A673 (cell line): ENCODE measurements around the gene C4A. TPM values are rescaled to one million over a fixed set of nuclear protein-coding genes. Genes with fewer than 3 reads are reported as not detected.
"Not testable (repeated sequence)": the region's sequence is repeated elsewhere in the genome, so short reads cannot be mapped to it uniquely, and the experiment has no call there.

Experiments used
- BruUV-seq: library from RNA; stranded (reverse); fragments of 400-500 nt; replicated peaks from 2 replicates; lab custom pipeline; 2021; lab: Mats Ljungman, UMichigan
- CTCF ChIA-PET: fragments of 300-600 bp; sonication (Branson Sonifier 250); formaldehyde crosslinking; loops from one replicate; lab custom pipeline; 2022; ENCODE audit warnings: antibody characterized with exemption; lab: Charles Lee
- POLR2A ChIA-PET: fragments of 300-600 bp; sonication (Branson Sonifier 250); formaldehyde crosslinking; loops from one replicate; lab custom pipeline; 2022; ENCODE audit warnings: antibody characterized with exemption; ENCODE audit not compliant: low non-redundant PET; lab: Charles Lee
- DNase-seq: peaks from one replicate; pipeline ENCODE4 v3.0.0-alpha.2; 2015; ENCODE audit warnings: low spot score
- H3K27ac ChIP-seq: fragments of 200-600 bp; sonication (generic); 2 replicates; pipeline ENCODE4 v1.5.1; 2016; ENCODE audit warnings: mixed run types, low read depth, mild to moderate bottlenecking, mixed read lengths, antibody characterized with exemption, low read length; ENCODE audit not compliant: poor library complexity, severe bottlenecking
- H3K27me3 ChIP-seq: fragments of 200-600 bp; sonication (generic); replicated peaks from 2 replicates; pipeline ENCODE4 v1.6.1; 2017; ENCODE audit warnings: mixed run types, low read depth, mild to moderate bottlenecking, mixed read lengths, antibody characterized with exemption, low read length; ENCODE audit not compliant: insufficient read depth, poor library complexity
- H3K36me3 ChIP-seq: fragments of 200-600 bp; sonication (generic); 2 replicates; pipeline ENCODE4 v1.6.1; 2016; ENCODE audit warnings: mixed run types, mild to moderate bottlenecking, mixed read lengths, antibody characterized with exemption, low read length; ENCODE audit not compliant: insufficient read depth, poor library complexity, severe bottlenecking
- H3K4me1 ChIP-seq: fragments of 200-600 bp; sonication (generic); 2 replicates; pipeline ENCODE4 v1.6.1; 2017; ENCODE audit warnings: mixed run types, mild to moderate bottlenecking, mixed read lengths, antibody characterized with exemption, low read length; ENCODE audit not compliant: insufficient read depth, poor library complexity, severe bottlenecking
- H3K4me3 ChIP-seq: fragments of 200-600 bp; sonication (generic); 2 replicates; pipeline ENCODE4 v1.5.1; 2016; ENCODE audit warnings: low read depth, mixed run types, mild to moderate bottlenecking, mixed read lengths, low read length; ENCODE audit not compliant: poor library complexity, severe bottlenecking
- H3K9me3 ChIP-seq: fragments of 200-600 bp; sonication (generic); 2 replicates; pipeline ENCODE4 v1.6.1; 2016; ENCODE audit warnings: mixed run types, low read depth, mild to moderate bottlenecking, mixed read lengths, antibody characterized with exemption, low read length; ENCODE audit not compliant: poor library complexity, severe bottlenecking
- CTCF ChIP-seq: fragments of 300-800, 200-600 bp; sonication (generic); conservative IDR thresholded peaks from 2 replicates; pipeline ENCODE4 v1.5.1; 2017; ENCODE audit warnings: low read depth, mild to moderate bottlenecking, antibody characterized with exemption, low read length, moderate library complexity, mixed read lengths
- EZH2 ChIP-seq: fragments of 200-600 bp; sonication (generic); IDR thresholded peaks from 2 replicates; pipeline ENCODE4 v1.6.1; 2017; ENCODE audit warnings: borderline replicate concordance, low read depth, mild to moderate bottlenecking, mixed read lengths, antibody characterized with exemption, low read length; ENCODE audit not compliant: poor library complexity, severe bottlenecking
- intact Hi-C: fragments of 100-400 bp; cut with micrococcal nuclease; formaldehyde crosslinking; loops from one replicate; pipeline ENCODE4 v1.10.0; 2022; ENCODE audit not compliant: unreplicated experiment
- microRNA-seq: library from miRNA; unstranded; fragments of <30 nt; microRNA quantifications from one replicate; pipeline ENCODE4 v1.2.0, GENCODE V29; 2021
- total RNA-seq: library from RNA; stranded (reverse); gene quantifications from 2 replicates; pipeline ENCODE4 v1.2.3, GENCODE V29; 2021

The C4A gene
- total RNA-seq, 1 experiment from 2014 or later = 4.6 TPM

GRCh38 chr6:32047855-32048766 lies 66.3 kb downstream of the C4A start:
- DNase-seq = peak; percentile 60
- Histone ChIP-seq H3K4me1 (peaks cover 14% of the 10 kb centered on the region), H3K36me3 (no peaks in the 10 kb centered on the region), H3K27me3 (no peaks in the 10 kb centered on the region), H3K27ac (no peak overlapping the region), H3K9me3 (no peaks in the 10 kb centered on the region), H3K4me3 (no peak overlapping the region)
- POLR2A ChIA-PET = no interaction called here
- intact Hi-C loops = no loop called here
- TF ChIP-seq CTCF = peak; percentile 81
- TF ChIP-seq EZH2 = no peak
- CTCF ChIA-PET = interaction anchor here (0.6 kb wide), 1 partner anchor 501 kb away, joined by 7 read pairs; the partner anchor contains the start of gene NFKBIL1
- no TSS peak for BruUV-seq

- BruUV-seq, DNase-seq, H3K4me3 ChIP-seq, H3K9me3 ChIP-seq, POLR2A ChIA-PET, H3K27me3 ChIP-seq, CTCF ChIA-PET, H3K36me3 ChIP-seq, intact Hi-C loops, H3K27ac ChIP-seq: not testable (repeated sequence)
- peaks cover 14% of the 10 kb centered on the region for H3K4me1 ChIP-seq
Measured at GRCh38 chr6:32049149-32049548, 67.3 kb downstream of the C4A start.

GRCh38 chr6:32049736-32050135 lies 67.9 kb downstream of the C4A start:
- intact Hi-C loops, H3K9me3 ChIP-seq, BruUV-seq, POLR2A ChIA-PET, DNase-seq, H3K27ac ChIP-seq, H3K4me3 ChIP-seq, H3K27me3 ChIP-seq, H3K36me3 ChIP-seq, CTCF ChIA-PET: not testable (repeated sequence)
- peaks cover 14% of the 10 kb centered on the region for H3K4me1 ChIP-seq

- BruUV-seq = no TSS peak
- H3K27ac ChIP-seq = no peak overlapping the region
- ChIA-PET CTCF (no interaction called here), POLR2A (no interaction called here)
- no peaks in the 10 kb centered on the region for H3K36me3 ChIP-seq
- no peaks in the 10 kb centered on the region for H3K9me3 ChIP-seq
- TF ChIP-seq EZH2 (no peak), CTCF (no peak)
- intact Hi-C loops = no loop called here
- H3K27me3 ChIP-seq = no peaks in the 10 kb centered on the region
- peaks cover 14% of the 10 kb centered on the region for H3K4me1 ChIP-seq
- DNase-seq = no peak
- H3K4me3 ChIP-seq = no peak overlapping the region
Measured at GRCh38 chr6:32050562-32050961, 68.7 kb downstream of the C4A start.

Small RNA genes lying within 50 kb of the gene (microRNA-seq; reads per million reads assigned to microRNA genes)
- gene MIR1236 = 3.2 reads per million, percentile 7 among the genes with 10 or more reads in this experiment

Other genes starting within 250 kb of the C4A start
- 371 and 431 TPM in 2 replicates for gene CLIC1, start 245.5 kb upstream of the C4A start, total RNA-seq
- 76.4 and 102 TPM in 2 replicates for gene MSH5, start 242.1 kb upstream of the C4A start, total RNA-seq
- 9.9 and 19.9 TPM in 2 replicates for gene SAPCD1, start 219.4 kb upstream of the C4A start, total RNA-seq
- gene VWA7, start 204.7 kb upstream of the C4A start, total RNA-seq = 2.7 and 2.8 TPM in 2 replicates
- 233 and 247 TPM in 2 replicates for gene VARS1, start 186.3 kb upstream of the C4A start, total RNA-seq
- gene LSM2, start 175.1 kb upstream of the C4A start, total RNA-seq = 99.8 and 104 TPM in 2 replicates
- gene HSPA1L, start 166.8 kb upstream of the C4A start, total RNA-seq = 1.1 and 1.4 TPM in 2 replicates
- 113 and 129 TPM in 2 replicates for gene HSPA1A, start 166.5 kb upstream of the C4A start, total RNA-seq
- 116 and 131 TPM in 2 replicates for gene HSPA1B, start 154.3 kb upstream of the C4A start, total RNA-seq
- gene NEU1, start 119.2 kb upstream of the C4A start, total RNA-seq = 28.5 and 34.3 TPM in 2 replicates
- gene SLC44A4, start 103.1 kb upstream of the C4A start, total RNA-seq = not detected in 2 replicates
- 117 TPM in 2 replicates for gene EHMT2, start 84.4 kb upstream of the C4A start, total RNA-seq
- 21.3 and 25.5 TPM in 2 replicates for gene ZBTB12, start 80.0 kb upstream of the C4A start, total RNA-seq
- gene C2, start 54.3 kb upstream of the C4A start, total RNA-seq = 0.56 and 1.2 TPM in 2 replicates
- gene CFB, start 36.0 kb upstream of the C4A start, total RNA-seq = 0.32 TPM in 1 of 2 replicates, not detected in the other
- gene NELFE, start 23.1 kb upstream of the C4A start, total RNA-seq = 94.3 and 96.8 TPM in 2 replicates
- 64.2 and 71.3 TPM in 2 replicates for gene SKIC2, start 22.9 kb upstream of the C4A start, total RNA-seq
- gene DXO, start 9.9 kb upstream of the C4A start, total RNA-seq = 35.6 and 37.2 TPM in 2 replicates
- gene C4B, start 32.7 kb downstream of the C4A start, total RNA-seq = 2.2 and 2.3 TPM in 2 replicates
- 0.15 TPM in 1 of 2 replicates, not detected in the other for gene CYP21A2, start 56.4 kb downstream of the C4A start, total RNA-seq
- 11.5 and 13.6 TPM in 2 replicates for gene TNXB, start 127.3 kb downstream of the C4A start, total RNA-seq
- 70.2 and 74.7 TPM in 2 replicates for gene ATF6B, start 146.2 kb downstream of the C4A start, total RNA-seq
- 13.5 and 14.1 TPM in 2 replicates for gene FKBPL, start 148.2 kb downstream of the C4A start, total RNA-seq
- gene PRRT1, start 169.9 kb downstream of the C4A start, total RNA-seq = 4.5 and 4.7 TPM in 2 replicates
- 58.6 and 70.9 TPM in 2 replicates for gene PPT2, start 172.1 kb downstream of the C4A start, total RNA-seq
- gene EGFL8, start 182.5 kb downstream of the C4A start, total RNA-seq = 31.3 and 32.4 TPM in 2 replicates
- 102 and 108 TPM in 2 replicates for gene AGPAT1, start 194.0 kb downstream of the C4A start, total RNA-seq
- gene RNF5, start 196.3 kb downstream of the C4A start, total RNA-seq = 62.9 and 67.0 TPM in 2 replicates
- 13.3 and 18.8 TPM in 2 replicates for gene AGER, start 202.2 kb downstream of the C4A start, total RNA-seq
- gene PBX2, start 208.1 kb downstream of the C4A start, total RNA-seq = 84.0 and 97.2 TPM in 2 replicates
- gene GPSM3, start 210.6 kb downstream of the C4A start, total RNA-seq = 4.8 and 6.0 TPM in 2 replicates
- gene NOTCH4, start 242.0 kb downstream of the C4A start, total RNA-seq = 2.4 and 2.8 TPM in 2 replicates